Neural progenitor cell (in vitro differentiated cells): Measurements from ENCODE around the gene KIAA1217.

Experiments
- CTCF ChIP-seq: fragments of 200-600 bp; sonication (generic); IDR thresholded peaks from 2 replicates; pipeline ENCODE4 v1.5.1; 2017; ENCODE audit warnings: antibody characterized with exemption, mild to moderate bottlenecking
- EZH2 ChIP-seq: fragments of 200-600 bp; sonication (generic); IDR thresholded peaks from 2 replicates; pipeline ENCODE4 v1.6.1; 2017; ENCODE audit warnings: antibody characterized with exemption, mild to moderate bottlenecking, moderate library complexity
- EZH2phosphoT487 ChIP-seq: fragments of 200-600 bp; sonication (generic); IDR thresholded peaks from 2 replicates; pipeline ENCODE4 v1.6.1; 2017; ENCODE audit warnings: antibody characterized with exemption

- TF ChIP-seq CTCF (no peak), EZH2 (no peak), EZH2phosphoT487 (no peak)
These were observed 52.7 kb downstream of the KIAA1217 start for GRCh38 chr10:24261627-24262026.
